K562 (cell line): Measurements from ENCODE around the gene NMT1. TPM values are rescaled to one million over a fixed set of nuclear protein-coding genes. Genes with fewer than 3 reads are reported as not detected.

ENCODE experiments used
- ATAC-seq: fragments of 200-7000 bp; cut with Tn5 transposase; 3 replicates; pipeline ENCODE4 v1.9.1; 2020; ENCODE audit warnings: moderate library complexity
- BruUV-seq: library from RNA; stranded (reverse); fragments of 400-500 nt; replicated peaks from 2 replicates; lab custom pipeline; 2021; lab: Mats Ljungman, UMichigan
- CTCF ChIA-PET: fragments of 300-600 bp; formaldehyde crosslinking; extraction: SDS; loops from one replicate; lab custom pipeline; 2021; ENCODE audit warnings: low intra/inter-chr PET ratio; lab: Yijun Ruan, JAX
- POLR2A ChIA-PET: fragments of 300-600, 350-650 bp; sonication (Branson Sonifier 250); formaldehyde crosslinking; extraction: SDS; loops from one replicate; lab custom pipeline; 2021; ENCODE audit warnings: antibody characterized with exemption, inconsistent platforms; lab: Yijun Ruan, JAX
- DNase-seq, 4 experiments: peaks; one replicate each; pipeline versions ENCODE4 v3.0.0 to v3.0.0-alpha.2; 2011 to 2018; ENCODE audit warnings: low spot score in 3 of 4, mixed read lengths in 3 of 4; ENCODE audit errors: extremely low read depth in 1 of 4
- FAIRE-seq: peaks from 2 replicates; lab custom pipeline; 2011; peaks lifted over from hg19 to GRCh38; lab: Jason Lieb, UNC
- H2AFZ ChIP-seq: 2 replicates; pipeline ENCODE4 v1.6.0; 2011; ENCODE audit warnings: low read depth, low read length, control low read depth, inconsistent platforms
- H3K27ac ChIP-seq: fragments of 200-600 bp; 3 replicates; pipeline ENCODE4 v1.8.0; 2011; ENCODE audit warnings: low read depth, mild to moderate bottlenecking, control low read depth, inconsistent platforms, low read length, moderate library complexity, mixed read lengths; ENCODE audit errors: extremely low read depth
- H3K27me3 ChIP-seq, 2 experiments: fragments of 300-600 bp in 1 of 2; 2 replicates in 1 of 2; 3 replicates in 1 of 2; pipeline versions ENCODE4 v1.6.0 to v1.8.0; 2011; ENCODE audit warnings: inconsistent platforms in 2 of 2, low read length in 2 of 2, mild to moderate bottlenecking in 1 of 2, mixed read lengths in 1 of 2, moderate library complexity in 1 of 2; ENCODE audit not compliant: control insufficient read depth in 2 of 2, insufficient read depth in 2 of 2
- H3K36me3 ChIP-seq: fragments of 300-600 bp; 3 replicates; pipeline ENCODE4 v1.8.0; 2011; ENCODE audit warnings: mild to moderate bottlenecking, low read length, inconsistent platforms; ENCODE audit not compliant: control insufficient read depth, insufficient read depth
- H3K4me1 ChIP-seq, 2 experiments: fragments of 200-600 bp in 1 of 2; replicated peaks in 1 of 2; 2 replicates in 1 of 2; 3 replicates in 1 of 2; pipeline versions ENCODE4 v1.5.1 to v1.8.0; 2011; ENCODE audit warnings: inconsistent platforms in 2 of 2, low read length in 2 of 2, mild to moderate bottlenecking in 1 of 2, mixed read lengths in 1 of 2, moderate library complexity in 1 of 2; ENCODE audit not compliant: control insufficient read depth in 2 of 2, insufficient read depth in 2 of 2
- H3K4me2 ChIP-seq: 2 replicates; pipeline ENCODE4 v1.6.1; 2011; ENCODE audit warnings: low read length, control low read depth, inconsistent platforms, mixed read lengths; ENCODE audit not compliant: insufficient read depth
- H3K4me3 ChIP-seq: fragments of 200-600 bp; sonication (generic), shearing (Covaris generic); 2 replicates; pipeline ENCODE4 v1.5.1; 2016; ENCODE audit warnings: control low read depth, inconsistent platforms
- H3K79me2 ChIP-seq: fragments of 200-600 bp; 3 replicates; pipeline ENCODE4 v1.8.0; 2011; ENCODE audit warnings: low read length, inconsistent platforms; ENCODE audit not compliant: control insufficient read depth, insufficient read depth
- H3K9ac ChIP-seq, 2 experiments: 2 replicates each; pipeline versions ENCODE4 v1.6.0 to v1.6.1; 2011; ENCODE audit warnings: low read depth in 2 of 2, low read length in 2 of 2, control low read depth in 1 of 2, inconsistent platforms in 1 of 2, mild to moderate bottlenecking in 1 of 2, mixed read lengths in 1 of 2; ENCODE audit not compliant: insufficient read depth in 1 of 2
- H3K9me1 ChIP-seq: one replicate; pipeline ENCODE4 v1.6.0; 2011; ENCODE audit warnings: inconsistent platforms, mild to moderate bottlenecking, low read length, moderate library complexity; ENCODE audit not compliant: control insufficient read depth, insufficient read depth
- H3K9me3 ChIP-seq: replicated peaks from 2 replicates; pipeline ENCODE4 v1.5.1; 2011; ENCODE audit warnings: low read depth, low read length, inconsistent platforms; ENCODE audit not compliant: control insufficient read depth, insufficient read depth
- H4K20me1 ChIP-seq: replicated peaks from 2 replicates; pipeline ENCODE4 v1.6.1; 2011; ENCODE audit warnings: low read length, inconsistent platforms, mixed read lengths; ENCODE audit not compliant: control insufficient read depth, insufficient read depth
- CBFA2T2 ChIP-seq: fragments of 450-650 bp; conservative IDR thresholded peaks from 2 replicates; pipeline ENCODE4 v1.6.1; 2017; ENCODE audit warnings: mild to moderate bottlenecking
- FOXP1 ChIP-seq: sonication (generic); formaldehyde crosslinking; IDR thresholded peaks from 2 replicates; pipeline ENCODE4 v1.8.0; 2022; ENCODE audit warnings: mild to moderate bottlenecking, missing genetic modification reagents
- NFIC ChIP-seq: fragments of 450-650 bp; IDR thresholded peaks from 2 replicates; pipeline ENCODE4 v1.6.1; 2017; ENCODE audit warnings: mild to moderate bottlenecking, inconsistent platforms
- NR3C1 ChIP-seq: sonication (generic); formaldehyde crosslinking; IDR thresholded peaks from 2 replicates; pipeline ENCODE4 v1.8.1; 2022; ENCODE audit warnings: missing genetic modification reagents
- RBFOX2 ChIP-seq: fragments of 200-400 bp; formaldehyde crosslinking; IDR thresholded peaks from 2 replicates; pipeline ENCODE4 v1.6.1; 2017; ENCODE audit warnings: low read depth, mild to moderate bottlenecking, low read length, moderate library complexity
- RERE ChIP-seq: sonication (generic); formaldehyde crosslinking; IDR thresholded peaks from 2 replicates; pipeline ENCODE4 v1.8.0; 2023; ENCODE audit warnings: missing genetic modification reagents, mild to moderate bottlenecking, borderline replicate concordance
- SMAD3 ChIP-seq: fragments of 450-650 bp; formaldehyde crosslinking; conservative IDR thresholded peaks from 2 replicates; pipeline ENCODE4 v1.4.0; 2020; ENCODE audit warnings: mild to moderate bottlenecking
- TBL1XR1 ChIP-seq, 2 experiments: IDR thresholded peaks; 2 replicates each; pipeline ENCODE4 v1.6.1; 2012; ENCODE audit warnings: improper control_type of control experiment in 2 of 2, low read length in 2 of 2, mild to moderate bottlenecking in 1 of 2
- YBX1 ChIP-seq: fragments of 450-650 bp; IDR thresholded peaks from 2 replicates; pipeline ENCODE4 v1.7.1; 2016; ENCODE audit warnings: mild to moderate bottlenecking
- ZNF347 ChIP-seq: fragments of 450-650 bp; formaldehyde crosslinking; IDR thresholded peaks from 2 replicates; pipeline ENCODE4 v1.4.0; 2020; ENCODE audit warnings: low read depth, mild to moderate bottlenecking, moderate library complexity
- WGBS: fragments of 100-300 bp; shearing (Covaris generic); methylation state at CpG from one replicate; pipeline ENCODE4 v1.1.6; 2016; ENCODE audit warnings: low coverage, mixed read lengths; ENCODE audit not compliant: insufficient coverage; ENCODE audit errors: missing lambda C conversion rate; 5-methylcytosine and 5-hydroxymethylcytosine counted together
- in situ Hi-C: fragments of 300-500 bp; cut with MboI; formaldehyde crosslinking; loops from 4 replicates; pipeline ENCODE4 v1.15.0; 2018; ENCODE audit warnings: inconsistent platforms, mixed read lengths
- intact Hi-C: fragments of 100-400 bp; cut with micrococcal nuclease; formaldehyde crosslinking; loops from 2 replicates; pipeline ENCODE4 v1.14.2; 2022
- polyA plus RNA-seq, 8 experiments: library from polyadenylated mRNA; depleted of rRNA in 4 of 8; stranded (reverse) in 5 of 8; unstranded in 3 of 8; fragments of >200 nt; fragmentation: Nextera tagmentation in 2 of 8; fragmentation: Illumina TruSeq in 1 of 8; extraction: Ambion mirVana in 2 of 8; extraction: Trizol in 1 of 8; gene quantifications; 2 replicates each; pipeline versions ENCODE4 v1.2.1 to v1.2.3, GENCODE V29; 2011 to 2014; ENCODE audit warnings: inconsistent platforms in 1 of 8, missing spikeins in 1 of 8
- total RNA-seq, 7 experiments: library from RNA; depleted of rRNA in 6 of 7; stranded (reverse); fragments of >200 nt in 6 of 7; fragmentation: Illumina TruSeq in 2 of 7; extraction: Trizol in 2 of 7; gene quantifications; 2 replicates each; pipeline versions ENCODE4 v1.2.1 to v1.2.3, GENCODE V29; 2011 to 2021; ENCODE audit warnings: low replicate concordance in 1 of 7

NMT1 gene
- total and polyA plus RNA-seq, 9 of the 15 experiments (the other 6 are each of a cell fraction or from before 2014, with no cell fraction given) = 86.7 to 569 (median 213) TPM

DNA sequence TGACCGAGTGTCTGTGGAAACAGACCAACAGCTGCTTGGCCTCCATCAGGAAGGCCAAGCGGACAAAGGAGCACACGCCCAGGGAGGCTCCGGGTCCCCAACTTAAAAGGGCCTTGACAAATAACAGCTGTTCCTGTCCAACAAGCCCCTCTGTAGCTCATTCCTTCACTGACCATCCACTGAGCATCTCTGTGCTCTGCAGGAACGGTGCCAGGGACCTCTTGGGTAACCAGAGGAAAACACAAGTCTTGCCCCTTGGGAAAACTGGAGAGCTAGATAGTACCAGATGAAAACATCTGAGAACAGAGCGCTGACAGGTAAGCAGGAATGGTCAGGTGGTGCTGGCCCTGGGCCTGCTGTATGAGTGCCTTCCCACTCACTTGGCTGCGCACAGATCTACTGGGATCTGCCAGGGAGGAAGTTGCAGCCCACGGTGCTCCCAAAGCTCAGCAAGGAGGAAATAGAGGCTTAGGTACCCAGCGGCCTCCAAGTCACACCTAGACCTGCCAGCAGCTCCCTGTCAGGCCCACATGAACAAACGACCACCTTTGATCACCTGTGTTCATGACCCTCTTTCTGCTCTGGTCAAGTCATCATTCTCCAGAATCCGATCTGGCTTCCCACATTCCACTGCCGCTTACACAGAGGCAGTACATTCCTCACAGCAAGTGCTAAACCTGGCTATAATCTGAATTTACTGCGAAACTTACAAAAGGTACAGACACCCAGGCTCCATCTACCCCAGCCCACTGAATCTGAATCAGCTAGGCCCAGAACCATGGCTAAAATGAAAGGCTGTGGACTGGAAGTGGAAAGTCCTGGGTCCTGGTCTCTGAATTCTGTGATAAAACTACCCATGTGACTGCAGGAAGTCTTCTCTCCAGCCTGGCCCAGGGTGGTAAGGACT, 22.1 kb upstream of the NMT1 start:
- no peak for FAIRE-seq
- no peak overlapping the region for H3K4me2 ChIP-seq

DNA sequence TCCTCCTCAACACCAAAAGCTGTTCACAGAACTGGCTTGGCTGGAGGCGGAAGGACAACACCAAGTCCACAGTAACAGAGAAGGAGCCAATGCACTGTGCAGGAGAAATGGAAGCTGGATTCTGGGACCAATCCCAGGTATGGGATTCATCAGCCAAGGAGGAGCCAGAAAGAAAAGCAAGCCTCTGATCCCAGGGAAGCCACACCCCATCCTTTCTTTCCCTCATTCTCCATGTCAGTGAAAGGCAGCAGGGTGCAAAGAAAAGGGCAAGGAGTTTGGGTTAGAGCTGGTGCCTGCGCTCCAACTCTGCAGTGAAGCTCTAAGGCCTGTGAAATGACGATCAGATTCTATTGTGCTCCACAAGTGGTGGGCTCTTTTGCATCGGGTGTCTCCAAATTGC, 20.7 kb upstream of the NMT1 start:
- no peaks in the 10 kb centered on the region for H3K9me1 ChIP-seq
- ATAC-seq (no peak), FAIRE-seq (no peak)

More for the DNA sequence above, 22.1 kb upstream of the NMT1 start:
- H4K20me1 ChIP-seq = no peaks in the 10 kb centered on the region; the same call in none of the 2 replicates
- H3K9ac ChIP-seq = peak overlapping the region in 1 of 2 experiments; percentile 77; a peak in 2 of 4 replicates
- H3K27ac ChIP-seq = no peak overlapping the region
- no peaks in the 10 kb centered on the region for H3K27me3 ChIP-seq
- H3K36me3 ChIP-seq = peaks cover 14% of the 10 kb centered on the region; the same call in 2 of the 3 replicates
- peaks cover 7% of the 10 kb centered on the region for H3K79me2 ChIP-seq
- intact Hi-C loops = no loop called here
- POLR2A ChIA-PET = interaction anchor here (0.7 to 1.9 kb wide), 6 partner anchors 8 to 35 kb away, joined by 3 to 13 read pairs (median 4); partner anchors contain the start of gene NMT1
- DNase-seq (no peak), ATAC-seq (no peak; the same call in 2 of the 3 replicates)
- 86% methylated on average over 13 of the region's 13 CpGs for WGBS
- no TSS peak for BruUV-seq
- no peaks in the 10 kb centered on the region for H3K9me1 ChIP-seq
- CTCF ChIA-PET = no interaction called here
- no peaks in the 10 kb centered on the region for H3K9me3 ChIP-seq
- TF ChIP-seq TBL1XR1 (IDR thresholded peaks at IDR 0.05; ENCODE audit: low read length in 2 of 2) = no peak
- no peak for TF ChIP-seq NFIC
- no peak for TF ChIP-seq CBFA2T2
- no peak for TF ChIP-seq YBX1
- TF ChIP-seq NR3C1 (CRISPR knock-in tag) = no peak
- TF ChIP-seq SMAD3 = no peak
- no peak for TF ChIP-seq RBFOX2
- no peak overlapping the region for H2AFZ ChIP-seq
- peaks cover 0 to 12% of the 10 kb centered on the region in 2 experiments; a peak in 3 of 5 replicates for H3K4me1 ChIP-seq
- in situ Hi-C loops = no loop called here
- H3K4me3 ChIP-seq = no peak overlapping the region

More for the DNA sequence above, 20.7 kb upstream of the NMT1 start:
- Histone ChIP-seq H3K36me3 (peaks cover 7% of the 10 kb centered on the region; the same call in 2 of the 3 replicates), H3K9ac (no peak overlapping the region), H3K27me3 (no peaks in the 10 kb centered on the region), H3K79me2 (peaks cover 16% of the 10 kb centered on the region), H3K4me1 (peaks cover 0 to 12% of the 10 kb centered on the region in 2 experiments; a peak in 3 of 5 replicates), H3K27ac (no peak overlapping the region), H3K4me3 (no peak overlapping the region), H2AFZ (no peak overlapping the region), H4K20me1 (no peaks in the 10 kb centered on the region; the same call in none of the 2 replicates), H3K9me3 (no peaks in the 10 kb centered on the region), H3K4me2 (no peak overlapping the region)
- in situ Hi-C loops = no loop called here
- no peak for TF ChIP-seq FOXP1 (CRISPR knock-in tag)
- no peak for TF ChIP-seq ZNF347 (CRISPR knock-in tag)
- TF ChIP-seq RERE (CRISPR knock-in tag) = no peak
- intact Hi-C loops = no loop called here
- BruUV-seq = no TSS peak
- WGBS = 90% methylated on average over 3 of the region's 4 CpGs
- DNase-seq = no peak
- CTCF ChIA-PET = no interaction called here
- POLR2A ChIA-PET = interaction anchor here (0.7 kb wide), 1 partner anchor 20 kb away, joined by 3 read pairs; no protein-coding TSS in a partner anchor
